ENCODE data around the gene NLRP6.
"Not testable (repeated sequence)": the region's sequence is repeated elsewhere in the genome, so short reads cannot be mapped to it uniquely, and the experiment has no call there.

GRCh38 chr11:268716-269145, 9.5 kb upstream of the NLRP6 start:
- not testable (repeated sequence) for TF ChIP-seq CTCF (conservative IDR thresholded peaks at IDR 0.05); EZH2 (IDR thresholded peaks at IDR 0.05; ENCODE audit: low read depth)

Data from PC-9 (cell line).